NCI-H1694 (cell line): ENCODE data around the gene CLDN10.
"Not testable (repeated sequence)": the region's sequence is repeated elsewhere in the genome, so short reads cannot be mapped to it uniquely, and the experiment has no call there.

Experiments used
- DNase-seq: peaks from one replicate; lab custom pipeline; 2025; lab: John Stamatoyannopoulos, UW

Gene CLDN10

GRCh38 chr13:95541308-95541707 is 11.2 kb upstream of the CLDN10 start:
- no peak for DNase-seq

- DNase-seq = no peak
Observed at GRCh38 chr13:95541911-95542474, 10.5 kb upstream of the CLDN10 start.

- no peak for DNase-seq
Observed at GRCh38 chr13:95544293-95544692, 8.2 kb upstream of the CLDN10 start.

GRCh38 chr13:95546919-95547318 is 5.6 kb upstream of the CLDN10 start:
- no peak for DNase-seq

- DNase-seq = no peak
Observed at GRCh38 chr13:95547531-95548167, 4.9 kb upstream of the CLDN10 start.

GRCh38 chr13:95552208-95552538 is 347 bp upstream of the CLDN10 start:
- no peak for DNase-seq

GRCh38 chr13:95553581-95554385 is 1.3 kb downstream of the CLDN10 start:
- DNase-seq = no peak

- DNase-seq = no peak
Observed at GRCh38 chr13:95557013-95557412, 4.5 kb downstream of the CLDN10 start.

- DNase-seq = no peak
Observed at GRCh38 chr13:95559100-95559499, 6.6 kb downstream of the CLDN10 start.

GRCh38 chr13:95560387-95560786 is 7.9 kb downstream of the CLDN10 start:
- no peak for DNase-seq

- DNase-seq = no peak
Observed at GRCh38 chr13:95564091-95564490, 11.6 kb downstream of the CLDN10 start.

GRCh38 chr13:95564733-95565291 is 12.3 kb downstream of the CLDN10 start:
- no peak for DNase-seq

GRCh38 chr13:95565758-95566157 is 13.2 kb downstream of the CLDN10 start:
- not testable (repeated sequence) for DNase-seq

- DNase-seq = no peak
Observed at GRCh38 chr13:95568131-95568530, 15.6 kb downstream of the CLDN10 start.

- no peak for DNase-seq
Observed at GRCh38 chr13:95570016-95570415, 17.5 kb downstream of the CLDN10 start.

- DNase-seq = no peak
Observed at GRCh38 chr13:95571941-95572340, 19.4 kb downstream of the CLDN10 start.

- no peak for DNase-seq
Observed at GRCh38 chr13:95573221-95573620, 20.7 kb downstream of the CLDN10 start.

GRCh38 chr13:95579303-95579702 is 26.8 kb downstream of the CLDN10 start:
- DNase-seq = no peak

GRCh38 chr13:95585867-95586266 is 33.3 kb downstream of the CLDN10 start:
- no peak for DNase-seq

- DNase-seq = no peak
Observed at GRCh38 chr13:95588134-95588533, 35.6 kb downstream of the CLDN10 start.

- no peak for DNase-seq
Observed at GRCh38 chr13:95588721-95589120, 36.2 kb downstream of the CLDN10 start.

- no peak for DNase-seq
Observed at GRCh38 chr13:95593462-95593861, 40.9 kb downstream of the CLDN10 start.

- no peak for DNase-seq
Observed at GRCh38 chr13:95596701-95597100, 44.2 kb downstream of the CLDN10 start.
